K562 (cell line): Measurements from ENCODE around the gene EFNA2. TPM values are rescaled to one million over a fixed set of nuclear protein-coding genes. Genes with fewer than 3 reads are reported as not detected.

Source experiments
- ATAC-seq: fragments of 200-7000 bp; cut with Tn5 transposase; 3 replicates; pipeline ENCODE4 v1.9.1; 2020; ENCODE audit warnings: moderate library complexity
- BruUV-seq: library from RNA; stranded (reverse); fragments of 400-500 nt; replicated peaks from 2 replicates; lab custom pipeline; 2021; lab: Mats Ljungman, UMichigan
- CTCF ChIA-PET: fragments of 300-600 bp; formaldehyde crosslinking; extraction: SDS; loops from one replicate; lab custom pipeline; 2021; ENCODE audit warnings: low intra/inter-chr PET ratio; lab: Yijun Ruan, JAX
- POLR2A ChIA-PET: fragments of 300-600, 350-650 bp; sonication (Branson Sonifier 250); formaldehyde crosslinking; extraction: SDS; loops from one replicate; lab custom pipeline; 2021; ENCODE audit warnings: antibody characterized with exemption, inconsistent platforms; lab: Yijun Ruan, JAX
- DNase-seq, 4 experiments: peaks; one replicate each; pipeline versions ENCODE4 v3.0.0 to v3.0.0-alpha.2; 2011 to 2018; ENCODE audit warnings: low spot score in 3 of 4, mixed read lengths in 3 of 4; ENCODE audit errors: extremely low read depth in 1 of 4
- FAIRE-seq: peaks from 2 replicates; lab custom pipeline; 2011; peaks lifted over from hg19 to GRCh38; lab: Jason Lieb, UNC
- H2AFZ ChIP-seq: 2 replicates; pipeline ENCODE4 v1.6.0; 2011; ENCODE audit warnings: low read depth, low read length, control low read depth, inconsistent platforms
- H3K27ac ChIP-seq: fragments of 200-600 bp; 3 replicates; pipeline ENCODE4 v1.8.0; 2011; ENCODE audit warnings: low read depth, mild to moderate bottlenecking, control low read depth, inconsistent platforms, low read length, moderate library complexity, mixed read lengths; ENCODE audit errors: extremely low read depth
- H3K27me3 ChIP-seq, 2 experiments: fragments of 300-600 bp in 1 of 2; 2 replicates in 1 of 2; 3 replicates in 1 of 2; pipeline versions ENCODE4 v1.6.0 to v1.8.0; 2011; ENCODE audit warnings: inconsistent platforms in 2 of 2, low read length in 2 of 2, mild to moderate bottlenecking in 1 of 2, mixed read lengths in 1 of 2, moderate library complexity in 1 of 2; ENCODE audit not compliant: control insufficient read depth in 2 of 2, insufficient read depth in 2 of 2
- H3K36me3 ChIP-seq: fragments of 300-600 bp; 3 replicates; pipeline ENCODE4 v1.8.0; 2011; ENCODE audit warnings: mild to moderate bottlenecking, low read length, inconsistent platforms; ENCODE audit not compliant: control insufficient read depth, insufficient read depth
- H3K4me1 ChIP-seq, 2 experiments: fragments of 200-600 bp in 1 of 2; replicated peaks in 1 of 2; 2 replicates in 1 of 2; 3 replicates in 1 of 2; pipeline versions ENCODE4 v1.5.1 to v1.8.0; 2011; ENCODE audit warnings: inconsistent platforms in 2 of 2, low read length in 2 of 2, mild to moderate bottlenecking in 1 of 2, mixed read lengths in 1 of 2, moderate library complexity in 1 of 2; ENCODE audit not compliant: control insufficient read depth in 2 of 2, insufficient read depth in 2 of 2
- H3K4me2 ChIP-seq: 2 replicates; pipeline ENCODE4 v1.6.1; 2011; ENCODE audit warnings: low read length, control low read depth, inconsistent platforms, mixed read lengths; ENCODE audit not compliant: insufficient read depth
- H3K4me3 ChIP-seq: fragments of 200-600 bp; sonication (generic), shearing (Covaris generic); 2 replicates; pipeline ENCODE4 v1.5.1; 2016; ENCODE audit warnings: control low read depth, inconsistent platforms
- H3K79me2 ChIP-seq: fragments of 200-600 bp; 3 replicates; pipeline ENCODE4 v1.8.0; 2011; ENCODE audit warnings: low read length, inconsistent platforms; ENCODE audit not compliant: control insufficient read depth, insufficient read depth
- H3K9ac ChIP-seq, 2 experiments: 2 replicates each; pipeline versions ENCODE4 v1.6.0 to v1.6.1; 2011; ENCODE audit warnings: low read depth in 2 of 2, low read length in 2 of 2, control low read depth in 1 of 2, inconsistent platforms in 1 of 2, mild to moderate bottlenecking in 1 of 2, mixed read lengths in 1 of 2; ENCODE audit not compliant: insufficient read depth in 1 of 2
- H3K9me1 ChIP-seq: one replicate; pipeline ENCODE4 v1.6.0; 2011; ENCODE audit warnings: inconsistent platforms, mild to moderate bottlenecking, low read length, moderate library complexity; ENCODE audit not compliant: control insufficient read depth, insufficient read depth
- H3K9me3 ChIP-seq: replicated peaks from 2 replicates; pipeline ENCODE4 v1.5.1; 2011; ENCODE audit warnings: low read depth, low read length, inconsistent platforms; ENCODE audit not compliant: control insufficient read depth, insufficient read depth
- H4K20me1 ChIP-seq: replicated peaks from 2 replicates; pipeline ENCODE4 v1.6.1; 2011; ENCODE audit warnings: low read length, inconsistent platforms, mixed read lengths; ENCODE audit not compliant: control insufficient read depth, insufficient read depth
- CTCF ChIP-seq, 3 experiments: IDR thresholded peaks in 2 of 3; conservative IDR thresholded peaks in 1 of 3; 2 replicates each; pipeline ENCODE4 v1.5.1; 2011 to 2012; ENCODE audit warnings: low read length in 3 of 3, mild to moderate bottlenecking in 3 of 3, control low read depth in 2 of 3, improper control_type of control experiment in 1 of 3, inconsistent platforms in 1 of 3, low read depth in 1 of 3, mixed read lengths in 1 of 3, moderate library complexity in 1 of 3; ENCODE audit not compliant: insufficient read depth in 2 of 3
- STAG1 ChIP-seq: sonication (generic); formaldehyde crosslinking; IDR thresholded peaks from 2 replicates; pipeline ENCODE4 v1.5.0; 2020; ENCODE audit warnings: missing genetic modification reagents, borderline replicate concordance
- STAT5B ChIP-seq: fragments of 250-450 bp; sonication (Bioruptor Pico); IDR thresholded peaks from 2 replicates; pipeline ENCODE4 v1.8.0; 2021; ENCODE audit warnings: mild to moderate bottlenecking, inconsistent platforms
- UBTF ChIP-seq, 2 experiments: IDR thresholded peaks; 2 replicates each; pipeline ENCODE4 v1.6.1; 2012; ENCODE audit warnings: improper control_type of control experiment in 2 of 2, low read depth in 2 of 2, low read length in 2 of 2, borderline replicate concordance in 1 of 2
- ZFP36 ChIP-seq: fragments of 150-350 bp; IDR thresholded peaks from 2 replicates; pipeline ENCODE4 v1.6.1; 2018; ENCODE audit warnings: low read length, low read depth; ENCODE audit not compliant: partially characterized antibody
- ZNF316 ChIP-seq: fragments of 450-650 bp; IDR thresholded peaks from 2 replicates; pipeline ENCODE4 v1.6.1; 2016
- WGBS: fragments of 100-300 bp; shearing (Covaris generic); methylation state at CpG from one replicate; pipeline ENCODE4 v1.1.6; 2016; ENCODE audit warnings: low coverage, mixed read lengths; ENCODE audit not compliant: insufficient coverage; ENCODE audit errors: missing lambda C conversion rate; 5-methylcytosine and 5-hydroxymethylcytosine counted together
- in situ Hi-C: fragments of 300-500 bp; cut with MboI; formaldehyde crosslinking; loops from 4 replicates; pipeline ENCODE4 v1.15.0; 2018; ENCODE audit warnings: inconsistent platforms, mixed read lengths
- intact Hi-C: fragments of 100-400 bp; cut with micrococcal nuclease; formaldehyde crosslinking; loops from 2 replicates; pipeline ENCODE4 v1.14.2; 2022
- polyA plus RNA-seq, 8 experiments: library from polyadenylated mRNA; depleted of rRNA in 4 of 8; stranded (reverse) in 5 of 8; unstranded in 3 of 8; fragments of >200 nt; fragmentation: Nextera tagmentation in 2 of 8; fragmentation: Illumina TruSeq in 1 of 8; extraction: Ambion mirVana in 2 of 8; extraction: Trizol in 1 of 8; gene quantifications; 2 replicates each; pipeline versions ENCODE4 v1.2.1 to v1.2.3, GENCODE V29; 2011 to 2014; ENCODE audit warnings: inconsistent platforms in 1 of 8, missing spikeins in 1 of 8
- total RNA-seq, 7 experiments: library from RNA; depleted of rRNA in 6 of 7; stranded (reverse); fragments of >200 nt in 6 of 7; fragmentation: Illumina TruSeq in 2 of 7; extraction: Trizol in 2 of 7; gene quantifications; 2 replicates each; pipeline versions ENCODE4 v1.2.1 to v1.2.3, GENCODE V29; 2011 to 2021; ENCODE audit warnings: low replicate concordance in 1 of 7

EFNA2 gene
- total and polyA plus RNA-seq, 9 of the 15 experiments (the other 6 are each of a cell fraction or from before 2014, with no cell fraction given): 0.11 to 0.44 (median 0.15) TPM; not detected in 6

GRCh38 chr19:1289686-1290025 is 4.0 kb downstream of the EFNA2 start:
- peak; percentile 39 for ATAC-seq
- no peaks in the 10 kb centered on the region for H3K36me3 ChIP-seq
- in situ Hi-C loops (no loop called here), intact Hi-C loops (no loop called here)
- no peaks in the 10 kb centered on the region for H3K9me3 ChIP-seq
- peaks cover 0 to 93% of the 10 kb centered on the region in 2 experiments; a peak in 2 of 5 replicates for H3K4me1 ChIP-seq
- POLR2A ChIA-PET: interaction anchor here (1.1 kb wide), 1 partner anchor 21 kb away, joined by 4 read pairs; the partner anchor contains the start of gene CIRBP
- H3K9me1 ChIP-seq: no peaks in the 10 kb centered on the region
- H3K4me3 ChIP-seq: no peak overlapping the region
- no peak for TF ChIP-seq ZFP36
- TF ChIP-seq STAT5B (CRISPR knock-in tag): no peak
- peak; percentile 18 to 44 (median 23); a peak in 2 of 6 replicates for TF ChIP-seq CTCF (IDR thresholded peaks at IDR 0.05 in 2 of 3, conservative IDR thresholded peaks at IDR 0.05 in 1 of 3; ENCODE audit: insufficient read depth in 2 of 3, low read depth in 1 of 3, low read length in 3 of 3)
- peak; percentile 60 for TF ChIP-seq ZNF316
- TF ChIP-seq UBTF (IDR thresholded peaks at IDR 0.05; ENCODE audit: borderline replicate concordance in 1 of 2, low read depth in 2 of 2, low read length in 2 of 2): peak in 1 of 2 experiments; percentile 56; a peak in 1 of 4 replicates
- 0 out of 2 replicates have a peak, but pooled peaks have one; percentile 26 for TF ChIP-seq STAG1 (CRISPR knock-in tag)
- H3K4me2 ChIP-seq: no peak overlapping the region
- no peaks in the 10 kb centered on the region for H3K79me2 ChIP-seq
- DNase-seq: peak in 2 of 4 experiments; percentile 39 to 46
- 0 out of 4 replicates have a peak overlapping the region, but pooled peaks of 1 of the 2 experiments have one; percentile 8 for H3K9ac ChIP-seq
- H3K27ac ChIP-seq: no peak overlapping the region
- CTCF ChIA-PET: no interaction called here
- FAIRE-seq: no peak
- H4K20me1 ChIP-seq: peaks cover 11% of the 10 kb centered on the region
- H2AFZ ChIP-seq: no peak overlapping the region
- 2% methylated on average over 19 of the region's 19 CpGs for WGBS
- BruUV-seq: no TSS peak
- peaks cover 37 to 87% of the 10 kb centered on the region in 2 experiments; a peak in 4 of 5 replicates for H3K27me3 ChIP-seq
